Measurements from ENCODE around the gene NPB.

GRCh38 chr17:81854974-81855774, 46.9 kb upstream of the NPB start:
- TF ChIP-seq CTCF (IDR thresholded peaks at IDR 0.05) (no peak), POLR2A (IDR thresholded peaks at IDR 0.05) (no peak)

Measured in adrenal gland (tissue), 5 donors.